Activated B cell treated with CpG ODN at 0.5 μM for 24 hours (primary cell): Measurements from ENCODE around the gene BFSP1. TPM values are rescaled to one million over a fixed set of nuclear protein-coding genes. Genes with fewer than 3 reads are reported as not detected.

Experiments used
- ATAC-seq: fragments of 200-7000 bp; cut with Tn5 transposase; one replicate; pipeline ENCODE4 v1.10.0; 2021; ENCODE audit warnings: low read depth, mild to moderate bottlenecking, moderate library complexity
- CTCF ChIA-PET: fragments of 350-600 bp; sonication (Branson Sonifier 250); formaldehyde crosslinking; loops from one replicate; lab custom pipeline; 2021; ENCODE audit warnings: antibody characterized with exemption; lab: Charles Lee
- POLR2A ChIA-PET: fragments of 350-600 bp; sonication (Branson Sonifier 250); formaldehyde crosslinking; loops from one replicate; lab custom pipeline; 2021; ENCODE audit warnings: antibody characterized with exemption; lab: Charles Lee
- DNase-seq: peaks from one replicate; pipeline ENCODE4 v3.0.0; 2022
- H3K27ac Mint-ChIP-seq: one replicate; pipeline ENCODE4 v1.8.0; 2020; ENCODE audit warnings: mixed read lengths
- H3K27me3 Mint-ChIP-seq: one replicate; pipeline ENCODE4 v1.8.0; 2021; ENCODE audit warnings: mixed read lengths
- H3K36me3 Mint-ChIP-seq: one replicate; pipeline ENCODE4 v1.8.0; 2021; ENCODE audit warnings: low read depth, mixed read lengths
- H3K4me1 Mint-ChIP-seq: one replicate; pipeline ENCODE4 v1.8.0; 2021; ENCODE audit warnings: mixed read lengths
- H3K4me3 Mint-ChIP-seq: one replicate; pipeline ENCODE4 v1.8.0; 2020; ENCODE audit warnings: mild to moderate bottlenecking, mixed read lengths
- H3K9me3 Mint-ChIP-seq: one replicate; pipeline ENCODE4 v1.8.0; 2020; ENCODE audit warnings: mixed read lengths
- intact Hi-C: fragments of 100-400 bp; cut with micrococcal nuclease; formaldehyde crosslinking; loops from one replicate; pipeline ENCODE4 v1.15.1; 2024
- total RNA-seq: library from RNA; stranded (reverse); gene quantifications from 2 replicates; pipeline ENCODE4 v1.2.3, GENCODE V29; 2022
- TF ChIP-seq, protein P1 (sequence below): fragments of 200-600 bp; IDR thresholded peaks from one replicate; pipeline ENCODE4 v1.8.0; 2022; ENCODE audit warnings: antibody characterized with exemption, mild to moderate bottlenecking

Gene BFSP1
- total RNA-seq, 1 donor from 2014 or later = not detected

DNA sequence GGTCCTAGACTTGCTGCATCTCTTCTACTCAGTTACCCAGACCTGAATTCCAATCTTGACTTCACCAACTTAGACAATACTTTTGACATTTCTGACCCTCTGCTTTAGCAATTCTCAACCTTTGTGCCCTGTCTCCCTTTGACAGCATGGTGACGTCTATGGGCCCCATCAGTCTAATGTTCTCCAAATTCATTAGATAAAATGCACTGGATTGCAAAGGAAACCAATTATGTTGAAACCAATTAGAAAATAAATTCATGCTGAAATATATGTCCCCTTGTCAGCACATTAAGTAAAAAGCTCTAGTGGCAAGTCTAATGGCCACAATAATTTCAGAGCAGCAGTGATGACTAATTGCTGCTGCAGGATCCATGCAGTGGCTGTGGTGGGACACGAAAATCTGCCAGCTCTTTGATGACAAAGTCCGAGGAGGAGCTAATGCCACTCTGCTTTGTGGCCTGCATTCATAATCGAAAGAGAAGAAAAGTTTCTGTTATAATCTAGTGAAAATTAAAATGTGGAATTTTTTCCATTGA, 64.0 kb downstream of the BFSP1 start:
- DNase-seq = no peak
- Mint-ChIP-seq H3K27me3 (peaks cover 7% of the 10 kb centered on the region), H3K36me3 (no peaks in the 10 kb centered on the region), H3K4me1 (no peaks in the 10 kb centered on the region), H3K9me3 (no peaks in the 10 kb centered on the region), H3K4me3 (no peak overlapping the region), H3K27ac (no peak overlapping the region)
- ChIA-PET POLR2A (no interaction called here), CTCF (interaction anchor here (1.4 kb wide), 1 partner anchor 36 kb away, joined by 3 read pairs; no protein-coding TSS in a partner anchor)
- intact Hi-C loops = no loop called here
- no peak for ATAC-seq
- TF ChIP-seq, protein P1, sequence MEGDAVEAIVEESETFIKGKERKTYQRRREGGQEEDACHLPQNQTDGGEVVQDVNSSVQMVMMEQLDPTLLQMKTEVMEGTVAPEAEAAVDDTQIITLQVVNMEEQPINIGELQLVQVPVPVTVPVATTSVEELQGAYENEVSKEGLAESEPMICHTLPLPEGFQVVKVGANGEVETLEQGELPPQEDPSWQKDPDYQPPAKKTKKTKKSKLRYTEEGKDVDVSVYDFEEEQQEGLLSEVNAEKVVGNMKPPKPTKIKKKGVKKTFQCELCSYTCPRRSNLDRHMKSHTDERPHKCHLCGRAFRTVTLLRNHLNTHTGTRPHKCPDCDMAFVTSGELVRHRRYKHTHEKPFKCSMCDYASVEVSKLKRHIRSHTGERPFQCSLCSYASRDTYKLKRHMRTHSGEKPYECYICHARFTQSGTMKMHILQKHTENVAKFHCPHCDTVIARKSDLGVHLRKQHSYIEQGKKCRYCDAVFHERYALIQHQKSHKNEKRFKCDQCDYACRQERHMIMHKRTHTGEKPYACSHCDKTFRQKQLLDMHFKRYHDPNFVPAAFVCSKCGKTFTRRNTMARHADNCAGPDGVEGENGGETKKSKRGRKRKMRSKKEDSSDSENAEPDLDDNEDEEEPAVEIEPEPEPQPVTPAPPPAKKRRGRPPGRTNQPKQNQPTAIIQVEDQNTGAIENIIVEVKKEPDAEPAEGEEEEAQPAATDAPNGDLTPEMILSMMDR = no peak

- Mint-ChIP-seq H3K27ac (no peak overlapping the region), H3K4me3 (no peak overlapping the region), H3K36me3 (no peaks in the 10 kb centered on the region), H3K9me3 (no peaks in the 10 kb centered on the region), H3K4me1 (no peaks in the 10 kb centered on the region), H3K27me3 (peaks cover 7% of the 10 kb centered on the region)
- POLR2A ChIA-PET = no interaction called here
- no peak for ATAC-seq
- DNase-seq = no peak
- intact Hi-C loops = no loop called here
- CTCF ChIA-PET = interaction anchor here (1.4 kb wide), 1 partner anchor 35 kb away, joined by 3 read pairs; no protein-coding TSS in a partner anchor
- TF ChIP-seq, protein P1 = no peak
These were observed 64.5 kb downstream of the BFSP1 start for GRCh38 chr20:17466641-17467040.

GRCh38 chr20:17465236-17465635, 65.9 kb downstream of the BFSP1 start:
- POLR2A ChIA-PET = no interaction called here
- Mint-ChIP-seq H3K27me3 (peaks cover 7% of the 10 kb centered on the region), H3K4me1 (no peaks in the 10 kb centered on the region), H3K4me3 (no peak overlapping the region), H3K36me3 (no peaks in the 10 kb centered on the region), H3K9me3 (peaks cover 2% of the 10 kb centered on the region), H3K27ac (no peak overlapping the region)
- CTCF ChIA-PET = no interaction called here
- ATAC-seq (no peak), DNase-seq (no peak)
- TF ChIP-seq, protein P1 = no peak
- intact Hi-C loops = no loop called here

DNA sequence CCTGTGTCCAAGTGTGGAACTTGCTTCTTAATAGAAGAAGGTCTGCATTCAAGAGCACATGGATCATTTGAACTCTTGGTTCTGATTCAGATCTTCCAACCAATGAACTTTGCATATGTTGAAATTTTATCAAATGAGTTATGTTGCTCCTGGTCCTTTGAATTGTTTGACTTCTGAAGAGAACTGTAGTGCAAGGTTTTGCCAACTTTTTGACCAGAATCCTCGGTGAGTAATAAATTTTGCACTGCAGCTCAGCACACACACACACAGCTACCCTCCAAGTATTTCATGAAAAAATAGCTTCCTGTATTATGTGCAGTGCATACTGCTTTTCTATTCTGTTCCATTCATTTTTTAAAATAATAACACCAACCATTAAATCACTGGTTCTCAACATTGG, 67.5 kb downstream of the BFSP1 start:
- POLR2A ChIA-PET = no interaction called here
- Mint-ChIP-seq H3K4me1 (no peaks in the 10 kb centered on the region), H3K9me3 (peaks cover 3% of the 10 kb centered on the region), H3K27ac (no peak overlapping the region), H3K36me3 (no peaks in the 10 kb centered on the region), H3K27me3 (peaks cover 9% of the 10 kb centered on the region), H3K4me3 (no peak overlapping the region)
- TF ChIP-seq, protein P1 = no peak
- intact Hi-C loops = no loop called here
- DNase-seq = no peak
- ATAC-seq = no peak
- CTCF ChIA-PET = no interaction called here

GRCh38 chr20:17461941-17462340, 69.2 kb downstream of the BFSP1 start:
- intact Hi-C loops = no loop called here
- ChIA-PET CTCF (no interaction called here), POLR2A (no interaction called here)
- Mint-ChIP-seq H3K36me3 (no peaks in the 10 kb centered on the region), H3K9me3 (peaks cover 3% of the 10 kb centered on the region), H3K4me3 (no peak overlapping the region), H3K27me3 (peaks cover 16% of the 10 kb centered on the region), H3K4me1 (no peaks in the 10 kb centered on the region), H3K27ac (no peak overlapping the region)
- no peak for DNase-seq
- TF ChIP-seq, protein P1 = no peak
- no peak for ATAC-seq
